DMS 273 treated with DMSO at 0.1 percent for 48 hours (cell line): ENCODE data around the gene NTSR1.

Source experiments
- DNase-seq: peaks from one replicate; lab custom pipeline; 2025; lab: John Stamatoyannopoulos, UW

Gene NTSR1

DNA sequence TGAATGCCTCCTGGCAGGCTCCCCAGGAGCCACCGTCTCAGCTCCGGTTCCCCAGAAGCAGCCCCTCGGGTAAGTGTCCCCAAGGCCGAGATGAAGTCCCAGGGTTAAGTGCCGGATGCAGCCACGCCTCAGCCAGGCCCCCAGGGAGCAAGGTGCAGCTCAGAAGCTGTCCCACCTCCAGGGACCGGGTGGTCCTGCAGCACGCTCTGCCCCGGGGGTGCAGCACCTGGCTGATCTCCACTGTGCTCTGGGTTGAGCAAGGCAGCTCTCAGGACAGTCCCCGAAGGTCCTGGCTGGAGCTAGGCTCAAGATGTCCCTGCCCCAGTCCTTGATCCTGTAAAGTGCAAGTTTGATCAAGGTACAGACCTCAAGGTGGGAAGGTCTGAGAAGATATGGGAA is 15.1 kb upstream of the NTSR1 start:
- DNase-seq = no peak

DNA sequence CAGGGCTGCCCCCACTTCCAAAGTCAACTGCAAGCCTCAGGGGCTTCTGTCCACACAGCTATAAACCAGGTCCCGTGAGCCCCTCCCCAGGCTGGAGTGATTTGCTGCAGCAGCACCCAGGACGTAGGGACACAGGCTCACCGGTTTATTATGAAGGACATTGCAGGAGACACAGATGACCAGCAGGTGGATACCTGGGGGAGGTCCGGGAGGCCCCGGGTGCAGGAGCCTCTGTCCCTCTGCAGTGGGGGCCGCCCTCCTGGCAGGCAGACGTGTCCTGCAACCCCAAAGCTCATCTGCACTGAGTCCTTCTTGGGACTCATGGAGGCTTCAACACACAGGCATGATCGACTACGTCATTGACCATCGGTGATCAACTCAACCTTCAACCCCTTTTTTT is 14.5 kb upstream of the NTSR1 start:
- DNase-seq = no peak

DNA sequence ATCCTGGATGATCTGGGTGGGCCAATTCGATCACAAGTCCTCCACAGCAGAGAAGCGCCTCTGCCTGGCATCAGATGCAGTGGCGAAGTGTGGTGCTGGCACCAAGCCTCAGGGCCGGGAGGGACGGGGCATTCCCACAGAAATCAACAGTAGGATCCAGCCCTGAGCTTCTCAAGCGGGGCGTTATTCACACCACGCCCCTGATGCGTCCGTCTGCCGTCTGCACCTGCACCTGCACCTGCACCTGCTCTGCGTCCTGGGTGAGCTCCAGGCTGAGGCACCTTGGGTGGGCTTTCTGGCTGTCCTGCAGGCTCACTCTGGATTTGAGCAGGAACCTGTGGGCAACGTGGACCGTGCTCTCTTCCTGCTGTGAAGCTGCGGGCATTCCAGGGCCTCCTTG is 13.8 kb upstream of the NTSR1 start:
- no peak for DNase-seq

DNA sequence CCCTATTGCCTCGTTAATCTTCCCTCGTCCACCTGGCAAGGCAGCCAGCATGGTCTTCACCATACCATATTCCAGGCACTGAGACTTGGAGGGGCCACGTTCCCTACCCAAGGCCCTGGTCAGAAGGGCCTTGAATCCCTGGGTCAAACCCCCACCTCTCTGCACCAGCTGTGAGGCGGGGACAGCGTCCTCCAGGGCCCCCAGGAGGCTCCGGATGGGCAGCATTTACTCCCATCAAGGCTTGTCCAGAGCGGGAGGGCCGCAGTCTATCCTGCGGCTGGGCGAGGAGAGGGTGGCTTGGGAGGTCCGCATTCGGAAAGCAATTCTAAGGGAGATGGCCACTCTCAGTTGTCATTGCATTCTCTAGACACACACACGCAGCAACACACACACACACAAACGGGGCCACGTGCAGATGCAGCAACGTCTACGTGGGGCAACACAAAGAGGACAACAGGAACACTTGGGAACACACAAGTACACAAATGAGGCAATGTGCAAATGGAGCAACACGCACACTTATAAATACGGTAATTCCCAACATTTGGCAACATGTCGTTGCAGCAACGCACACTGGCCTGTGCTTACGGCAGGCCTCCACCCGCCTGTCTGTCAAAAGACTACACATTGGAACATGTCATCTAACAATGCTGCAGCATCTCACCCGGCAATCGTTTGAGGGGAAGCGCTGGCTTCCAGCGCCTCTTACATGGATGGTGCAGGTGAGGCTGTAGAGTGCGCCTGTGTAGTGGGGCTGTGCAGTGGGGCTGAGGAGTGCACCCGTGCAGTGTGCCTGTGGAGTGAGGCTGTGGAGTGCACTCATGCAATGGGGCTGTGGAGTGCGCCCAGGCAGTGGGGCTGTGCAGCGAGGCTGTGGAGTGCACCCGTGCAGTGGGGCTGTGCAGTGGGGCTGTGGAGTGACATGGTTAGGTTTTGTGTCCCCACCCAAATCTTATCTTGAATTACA is 12.9 kb upstream of the NTSR1 start:
- no peak for DNase-seq

DNA sequence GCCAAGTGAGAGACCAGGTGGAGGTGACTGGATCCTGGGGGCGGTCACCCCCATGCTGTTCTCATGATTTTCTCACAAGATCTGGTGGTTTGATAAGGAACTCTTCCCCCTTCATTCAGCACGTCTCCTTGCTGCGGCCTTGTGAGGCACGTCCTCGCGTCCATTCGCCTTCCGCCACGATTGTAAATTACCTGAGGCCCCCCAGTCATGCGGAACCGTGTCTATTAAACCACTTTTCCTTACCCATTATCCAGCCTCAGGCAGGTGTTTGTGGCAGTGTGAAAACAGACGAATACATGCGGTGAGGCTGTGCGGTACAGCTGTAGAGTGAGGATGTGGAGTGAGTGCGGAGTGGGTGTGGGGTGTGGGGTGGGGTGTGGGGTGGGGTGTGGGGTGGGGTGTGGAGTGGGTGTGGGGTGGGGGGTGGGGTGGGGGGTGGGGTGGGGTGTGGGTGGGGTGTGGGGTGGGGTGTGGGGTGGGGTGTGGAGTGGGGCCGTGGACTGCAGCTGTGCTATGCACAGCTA is 12.1 kb upstream of the NTSR1 start:
- DNase-seq = no peak

DNA sequence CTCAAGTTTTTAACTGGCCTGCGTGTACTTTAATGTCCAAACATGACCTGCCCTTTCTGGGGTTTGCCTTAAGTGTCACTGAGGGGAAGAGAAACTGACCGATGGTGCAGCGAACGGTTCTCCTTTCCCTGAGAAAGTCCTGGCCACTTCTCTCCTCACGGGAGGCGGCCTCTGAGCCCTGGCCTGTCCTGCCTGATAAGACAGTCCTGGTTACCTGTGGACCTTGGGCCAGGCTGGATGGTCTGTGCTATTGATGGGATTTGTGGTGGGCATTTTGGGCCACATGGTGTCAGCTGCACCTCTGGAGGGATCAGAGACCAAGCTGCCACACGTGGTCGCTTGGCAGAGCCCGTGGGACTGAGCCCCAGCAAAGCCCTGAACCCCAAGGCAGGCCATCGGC is 11.6 kb upstream of the NTSR1 start:
- DNase-seq = no peak

DNA sequence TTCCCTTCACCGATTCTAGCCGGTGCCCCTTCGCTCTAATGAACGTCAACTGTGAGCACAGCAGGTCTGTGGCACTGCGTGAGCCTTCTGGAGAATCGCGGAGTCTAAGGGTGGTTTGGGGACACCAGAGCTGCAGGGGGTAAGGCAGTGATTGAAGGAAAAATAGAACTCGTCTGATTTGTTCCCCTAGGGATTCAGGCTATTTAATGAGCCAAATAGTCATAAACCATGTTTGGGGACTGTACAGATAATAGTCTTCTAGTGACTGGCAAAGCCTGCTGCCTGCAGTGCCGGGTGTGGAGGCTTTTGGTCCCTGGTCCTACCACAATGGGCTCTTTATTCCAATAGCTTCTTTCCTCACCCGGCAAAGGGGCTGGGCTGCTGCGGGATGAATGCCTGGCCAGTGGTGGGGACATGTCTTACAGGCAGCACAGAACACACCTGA is 11.1 kb upstream of the NTSR1 start:
- no peak for DNase-seq

DNA sequence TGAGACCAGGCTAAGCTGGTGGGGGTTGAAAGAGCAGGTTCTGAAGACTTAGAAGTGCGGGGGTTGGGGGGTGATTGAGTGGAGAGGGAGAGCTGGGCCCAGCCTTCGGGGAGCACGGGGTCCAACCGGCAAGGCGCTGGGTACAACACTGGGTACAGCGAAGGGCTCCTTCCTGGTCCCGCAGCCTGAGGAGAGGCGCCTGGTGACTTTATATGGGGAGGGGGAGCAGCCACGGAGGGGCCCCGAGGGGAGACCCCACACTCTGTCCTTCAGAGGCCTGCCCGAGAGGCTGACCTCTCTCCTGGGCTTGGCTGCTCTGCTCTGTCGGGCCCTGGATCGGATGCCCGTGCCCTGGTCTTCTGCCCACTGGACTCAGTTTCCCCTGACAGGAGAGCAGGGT is 10.4 kb upstream of the NTSR1 start:
- no peak for DNase-seq

DNA sequence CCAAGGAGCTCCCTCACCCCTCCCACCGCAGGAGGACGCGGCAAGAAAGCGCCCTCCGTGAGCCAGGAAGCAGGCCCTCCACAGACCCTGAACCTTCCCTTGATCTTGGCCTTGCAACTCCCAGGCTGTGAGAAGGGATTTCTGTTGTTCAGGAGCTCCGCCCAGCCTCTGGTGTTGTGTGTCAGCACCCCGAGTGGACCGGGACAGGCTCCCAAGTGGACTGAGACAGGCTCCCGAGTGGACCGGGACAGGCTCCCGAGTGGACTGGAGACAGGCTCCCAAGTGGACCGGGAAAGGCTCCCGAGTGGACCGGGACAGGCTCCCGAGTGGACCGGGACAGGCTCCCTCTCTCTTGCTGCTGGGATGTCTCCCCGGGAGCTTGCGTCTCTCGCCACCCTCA is 9.3 kb upstream of the NTSR1 start:
- DNase-seq = no peak

DNA sequence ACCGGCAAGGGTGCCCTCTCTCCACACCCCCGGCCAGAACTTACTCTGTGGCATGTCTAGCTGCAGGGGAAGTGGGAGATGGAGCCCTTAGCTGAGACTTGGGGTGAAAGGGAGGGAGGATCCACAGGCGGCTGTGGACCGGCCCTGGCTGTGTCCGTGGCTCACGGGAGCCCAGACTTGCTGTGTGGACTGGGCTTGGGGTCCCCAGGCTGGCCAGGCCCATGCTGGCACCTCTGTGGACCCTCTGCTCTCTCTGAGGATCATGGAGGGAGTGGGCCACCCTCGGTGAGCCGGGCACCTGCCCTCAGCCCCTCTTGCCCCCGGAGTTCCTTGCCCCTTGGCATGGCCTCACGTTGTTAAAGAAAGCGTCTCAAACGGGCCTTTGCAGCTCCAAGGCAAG is 8.9 kb upstream of the NTSR1 start:
- DNase-seq = no peak

DNA sequence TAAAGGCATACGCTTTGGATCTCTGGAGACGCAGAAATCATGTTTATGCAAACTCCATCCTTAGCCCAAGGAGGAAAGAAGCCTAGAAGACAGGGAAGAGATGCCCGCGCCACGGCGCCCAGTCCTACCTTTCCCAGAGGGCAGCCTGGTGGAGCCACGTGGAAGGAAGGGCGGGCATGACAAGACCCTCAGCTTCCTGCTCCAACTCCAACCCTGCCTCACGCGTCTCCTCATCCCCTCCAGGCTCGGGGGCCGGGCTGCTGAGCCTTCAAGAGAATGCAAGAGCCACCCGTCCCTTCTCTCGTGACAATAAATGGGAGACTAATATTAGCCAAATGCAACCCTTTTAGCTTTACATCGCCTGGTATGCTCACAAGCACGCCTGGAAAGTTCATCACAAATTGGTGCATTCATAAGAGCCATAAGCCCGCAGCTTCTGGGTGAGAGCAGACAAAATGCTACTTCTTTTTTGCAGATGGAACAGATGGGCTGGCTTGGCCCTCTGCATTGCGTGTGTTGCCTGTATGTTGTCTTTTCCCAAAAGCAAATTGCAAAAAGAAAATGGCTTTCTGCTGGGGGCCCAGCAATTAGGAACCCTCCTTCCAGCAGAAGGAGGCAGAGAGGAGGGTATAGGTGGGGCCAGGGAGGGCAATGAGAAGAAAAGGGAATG is 8.2 kb upstream of the NTSR1 start:
- no peak for DNase-seq

DNA sequence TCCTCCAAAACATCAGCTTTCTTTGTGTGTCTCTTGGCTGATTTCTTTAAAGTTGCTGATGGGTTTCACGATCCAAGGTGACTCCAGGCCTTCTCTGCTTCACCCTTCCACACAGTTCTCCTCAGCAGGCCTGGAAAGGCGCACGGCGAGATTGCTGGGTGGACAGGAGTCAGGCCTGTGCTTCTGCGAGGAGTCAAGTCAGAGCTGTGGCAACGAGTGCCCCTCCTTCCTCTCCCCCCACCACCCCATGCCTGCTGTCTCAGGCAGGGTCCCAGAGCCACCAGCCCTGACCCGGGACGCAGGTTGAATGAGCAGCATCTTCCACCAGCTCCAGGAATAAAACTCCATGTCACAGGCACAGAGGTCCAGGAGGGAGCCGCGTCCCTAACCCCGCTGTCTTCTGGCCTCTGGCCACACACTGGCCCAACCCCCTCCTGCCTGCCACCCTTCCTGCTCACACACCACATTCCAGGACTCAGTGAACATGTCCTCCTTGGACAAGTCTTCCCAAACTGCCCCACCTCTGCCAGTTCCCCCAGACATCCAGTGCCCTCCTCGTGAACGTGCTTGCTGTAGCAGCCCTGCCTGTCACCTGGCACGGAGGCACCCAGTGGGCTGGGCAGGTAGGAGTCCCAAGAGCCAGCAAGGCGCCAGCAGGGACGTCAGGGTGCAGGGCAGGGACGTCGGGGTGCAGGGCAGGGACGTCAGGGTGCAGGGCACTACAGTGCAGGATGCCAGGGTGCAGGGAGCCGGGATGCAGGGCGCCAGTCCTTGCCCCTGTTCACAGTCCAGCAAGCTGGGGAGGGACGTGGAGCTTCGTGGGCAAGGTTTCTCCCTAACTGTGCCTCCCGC is 7.2 kb upstream of the NTSR1 start:
- DNase-seq = no peak

DNA sequence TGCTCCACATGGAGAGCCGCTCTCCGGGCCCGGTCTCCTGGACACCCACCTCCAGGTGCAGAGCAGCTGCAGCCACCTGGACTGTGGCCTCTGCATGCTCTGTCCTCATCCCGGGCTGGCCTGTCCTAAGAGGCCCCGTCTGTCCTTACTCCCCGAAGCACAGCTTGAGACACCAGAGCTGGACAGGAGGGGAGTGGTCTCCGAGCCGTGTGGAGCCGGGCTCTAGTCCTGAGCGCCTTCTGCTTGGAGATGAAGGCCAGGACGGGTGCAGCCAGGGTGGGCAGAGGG is 6.7 kb upstream of the NTSR1 start:
- DNase-seq = no peak

DNA sequence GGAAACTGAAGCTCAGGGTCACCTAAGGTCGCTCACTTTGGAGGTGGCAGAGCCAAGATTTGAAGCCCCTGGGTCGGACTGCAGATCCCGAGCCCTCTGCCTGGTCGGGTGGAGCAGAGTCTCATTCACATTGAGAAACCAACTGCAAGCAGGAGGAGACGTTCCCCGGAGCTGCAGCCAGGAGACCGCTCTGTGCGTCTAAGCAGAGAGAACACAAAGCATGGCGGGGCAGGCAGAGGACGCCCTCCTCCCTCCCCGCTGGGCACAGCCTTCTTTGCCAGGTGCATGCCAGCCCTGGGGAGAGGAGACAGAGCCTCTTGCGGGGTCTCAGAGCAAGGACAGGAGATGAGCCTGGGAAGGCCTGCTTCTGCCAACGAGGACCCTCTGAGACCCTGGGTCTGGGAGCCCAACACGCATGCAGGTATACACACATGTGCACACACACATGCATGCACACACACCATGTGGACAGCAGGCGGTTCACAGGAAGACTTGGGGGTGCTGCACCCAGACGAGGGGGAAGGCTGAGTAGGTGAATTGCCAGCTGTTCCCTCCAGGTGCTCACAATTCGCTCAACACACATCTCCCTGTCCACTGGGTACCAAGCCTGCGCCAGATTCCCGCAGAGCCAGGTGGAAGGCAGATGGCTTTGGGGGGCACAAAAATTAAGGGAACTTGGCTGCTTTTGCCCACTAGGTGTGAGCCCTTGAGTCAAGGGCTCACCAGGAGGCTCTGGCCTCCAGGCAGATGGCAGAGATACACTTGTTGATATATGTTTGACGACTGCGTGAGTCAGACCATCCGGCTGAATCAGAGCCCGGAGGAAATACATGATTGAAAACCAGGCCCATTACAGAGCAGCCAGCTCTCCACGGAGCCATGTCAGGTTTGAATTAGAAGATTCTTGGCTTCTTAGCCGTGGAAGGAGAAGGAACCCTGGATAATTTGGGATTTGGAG is 5.5 kb upstream of the NTSR1 start:
- DNase-seq = peak; percentile 68

DNA sequence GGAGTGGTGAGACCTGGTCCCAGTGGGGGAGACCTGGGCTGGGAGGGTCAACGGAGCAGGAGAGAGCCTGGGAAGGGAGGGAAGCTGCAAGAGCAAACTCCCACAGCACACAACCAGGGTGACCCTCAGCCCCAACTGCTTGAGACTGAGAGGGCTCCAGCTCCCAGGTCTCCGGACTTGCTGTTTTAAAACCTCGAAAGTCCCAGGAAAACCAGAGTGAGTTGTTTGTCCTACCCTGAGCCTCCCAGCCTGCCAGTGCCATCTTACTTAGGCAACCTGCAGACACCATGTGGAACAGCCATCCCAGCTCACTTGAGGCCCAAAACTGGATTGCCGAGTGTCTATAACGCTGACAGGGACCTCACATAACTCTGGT is 4.8 kb upstream of the NTSR1 start:
- DNase-seq = no peak

DNA sequence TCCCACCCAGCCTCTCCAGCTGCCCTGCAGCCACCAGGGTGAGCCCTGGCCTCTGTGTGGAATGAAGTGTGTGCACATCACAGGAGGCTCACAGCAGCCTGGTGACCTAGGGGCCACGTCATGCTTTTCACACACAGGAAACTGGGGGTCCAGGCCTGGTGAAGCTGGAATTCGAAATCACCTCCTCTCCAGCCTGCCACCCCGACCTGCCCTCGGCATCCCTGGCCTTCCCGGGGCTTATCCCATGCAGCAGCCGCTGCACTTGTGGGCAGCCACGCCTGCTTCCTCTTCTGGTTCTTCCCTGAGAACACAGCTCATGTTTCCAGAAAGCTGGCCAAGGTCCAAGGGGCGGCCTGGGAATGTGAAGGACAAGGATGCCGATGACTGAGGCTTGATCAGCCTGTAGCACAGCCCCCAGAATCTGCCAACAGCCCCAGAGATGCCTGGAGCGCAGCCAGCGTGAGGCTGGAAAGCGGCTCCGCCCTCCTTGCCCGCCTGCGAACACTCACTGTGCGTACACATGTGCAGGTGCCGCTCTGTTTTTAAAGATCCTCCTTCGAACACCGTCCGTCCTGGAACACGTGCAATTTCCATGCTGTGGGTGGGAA is 4.2 kb upstream of the NTSR1 start:
- peak; percentile 85 for DNase-seq

DNA sequence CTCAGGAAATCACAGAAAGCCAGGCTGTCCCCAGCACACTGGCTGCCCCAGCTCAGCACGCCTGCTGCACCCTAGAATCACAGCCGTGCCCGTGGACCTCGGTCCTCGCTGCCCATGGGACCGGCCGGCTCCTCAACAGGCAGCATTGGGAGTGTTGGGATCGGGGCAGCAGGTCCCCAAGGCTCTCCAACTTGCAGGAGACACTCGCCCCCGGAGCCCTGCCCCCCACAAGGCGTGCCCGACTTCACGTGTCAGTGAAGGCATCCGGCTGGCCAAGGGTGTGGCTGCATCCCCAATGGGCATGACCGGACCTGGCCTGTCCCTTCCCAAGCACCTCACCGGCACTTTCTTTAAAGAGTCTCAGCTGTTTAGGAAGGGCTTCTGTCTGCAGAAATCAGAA is 3.0 kb upstream of the NTSR1 start:
- no peak for DNase-seq

DNA sequence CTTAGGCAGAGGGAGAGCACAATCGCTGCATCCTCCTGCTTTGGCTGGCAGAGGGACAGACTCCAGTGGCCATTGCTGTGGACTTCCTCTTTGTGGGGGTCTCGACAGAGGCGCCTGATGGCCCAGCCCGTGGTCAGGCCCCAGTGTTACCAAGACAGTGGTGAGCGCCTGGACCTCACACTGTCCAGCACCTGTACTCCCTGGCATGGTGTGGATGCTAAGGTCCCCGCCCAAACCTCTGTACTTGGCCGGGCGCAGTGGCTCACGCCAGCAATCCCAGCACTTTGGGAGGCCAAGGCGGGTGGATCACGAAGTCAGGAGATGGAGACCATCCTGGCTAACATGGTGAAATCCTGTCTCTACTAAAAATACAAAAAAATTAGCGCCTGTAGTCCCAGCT is 2.3 kb upstream of the NTSR1 start:
- no peak for DNase-seq

DNA sequence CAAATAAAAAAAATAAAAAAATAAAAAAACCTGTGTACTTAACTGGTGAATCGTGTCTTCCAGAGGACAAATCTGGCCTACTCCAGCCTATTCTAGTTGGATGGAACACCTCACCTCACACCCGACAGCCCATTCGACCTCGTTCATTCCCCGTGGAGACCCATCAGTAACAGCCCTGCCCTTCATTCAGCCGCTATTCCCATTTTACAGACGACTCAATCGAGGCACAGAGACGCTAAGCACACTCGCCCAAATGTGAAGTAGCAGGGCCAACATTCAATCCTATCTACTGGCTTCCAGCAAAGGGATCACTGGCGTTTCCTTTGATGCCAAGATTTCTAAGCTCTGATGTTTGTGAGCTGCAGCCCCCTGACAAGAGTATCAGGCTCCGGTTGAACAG is 1.8 kb upstream of the NTSR1 start:
- DNase-seq = no peak

DNA sequence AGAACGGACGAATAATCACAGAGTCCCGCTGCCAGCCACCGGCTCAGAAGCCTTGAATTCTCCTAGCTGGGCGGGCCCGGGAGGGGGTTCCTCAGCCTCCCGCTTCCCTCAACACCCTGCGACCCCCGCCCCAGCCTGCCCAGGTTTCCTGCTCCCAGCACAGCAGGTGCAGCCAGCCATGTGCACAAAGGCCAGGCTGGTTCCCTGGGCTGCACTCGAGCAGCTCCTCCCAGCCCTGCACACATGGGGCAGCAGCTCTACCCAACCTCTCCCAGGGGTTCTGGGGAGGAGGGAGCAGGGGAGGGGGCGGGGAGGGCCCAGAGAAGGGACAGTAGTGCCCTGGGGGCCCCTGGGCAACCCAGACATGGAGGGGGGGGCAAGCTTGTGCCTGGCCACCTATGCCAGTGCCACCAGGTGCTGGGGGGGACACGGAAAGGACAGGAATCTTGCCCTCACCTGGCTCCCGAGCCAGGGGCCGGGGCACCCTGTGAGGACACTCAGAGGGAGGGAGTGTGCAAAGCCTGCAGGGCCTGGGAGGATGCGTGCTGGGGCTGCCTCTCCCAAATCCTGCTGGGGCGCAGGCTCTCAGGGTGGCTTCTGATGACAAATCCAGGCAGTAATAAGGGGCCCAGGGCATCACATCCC is 1.2 kb upstream of the NTSR1 start:
- no peak for DNase-seq
